ENCODE measurements around the gene IGF2BP2.

DNA sequence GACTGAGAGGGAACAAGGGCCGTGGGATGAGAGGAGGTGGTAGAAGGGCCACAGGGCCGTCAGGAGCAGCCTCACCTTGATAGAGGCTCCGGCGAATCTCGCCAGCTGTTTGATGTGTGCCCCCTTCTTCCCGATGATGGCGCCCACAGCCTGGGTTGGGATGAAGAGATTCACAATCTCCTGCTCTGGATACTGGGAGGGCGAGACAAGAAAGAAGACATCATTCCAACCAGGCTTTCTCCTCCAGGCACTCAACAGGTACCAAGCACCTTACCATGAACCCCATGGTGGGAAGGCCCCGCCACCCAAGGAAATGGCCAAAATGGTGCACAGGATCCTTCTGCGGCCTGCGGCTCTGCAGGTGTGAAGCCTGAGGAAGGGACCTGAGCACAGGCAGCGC lies 167.6 kb downstream of the IGF2BP2 start:
- TF ChIP-seq CTCF (IDR thresholded peaks at IDR 0.05) (no peak), EP300 (IDR thresholded peaks at IDR 0.05) (no peak), POLR2A (IDR thresholded peaks at IDR 0.05) (no peak)
